GM18861 (cell line): Measurements from ENCODE around the gene ANKRD66.

ENCODE experiments used
- ATAC-seq: cut with Tn5 transposase; IDR thresholded peaks from one replicate; pipeline ENCODE4 v1.9.1; 2021; ENCODE audit not compliant: unreplicated experiment

ANKRD66 gene

DNA sequence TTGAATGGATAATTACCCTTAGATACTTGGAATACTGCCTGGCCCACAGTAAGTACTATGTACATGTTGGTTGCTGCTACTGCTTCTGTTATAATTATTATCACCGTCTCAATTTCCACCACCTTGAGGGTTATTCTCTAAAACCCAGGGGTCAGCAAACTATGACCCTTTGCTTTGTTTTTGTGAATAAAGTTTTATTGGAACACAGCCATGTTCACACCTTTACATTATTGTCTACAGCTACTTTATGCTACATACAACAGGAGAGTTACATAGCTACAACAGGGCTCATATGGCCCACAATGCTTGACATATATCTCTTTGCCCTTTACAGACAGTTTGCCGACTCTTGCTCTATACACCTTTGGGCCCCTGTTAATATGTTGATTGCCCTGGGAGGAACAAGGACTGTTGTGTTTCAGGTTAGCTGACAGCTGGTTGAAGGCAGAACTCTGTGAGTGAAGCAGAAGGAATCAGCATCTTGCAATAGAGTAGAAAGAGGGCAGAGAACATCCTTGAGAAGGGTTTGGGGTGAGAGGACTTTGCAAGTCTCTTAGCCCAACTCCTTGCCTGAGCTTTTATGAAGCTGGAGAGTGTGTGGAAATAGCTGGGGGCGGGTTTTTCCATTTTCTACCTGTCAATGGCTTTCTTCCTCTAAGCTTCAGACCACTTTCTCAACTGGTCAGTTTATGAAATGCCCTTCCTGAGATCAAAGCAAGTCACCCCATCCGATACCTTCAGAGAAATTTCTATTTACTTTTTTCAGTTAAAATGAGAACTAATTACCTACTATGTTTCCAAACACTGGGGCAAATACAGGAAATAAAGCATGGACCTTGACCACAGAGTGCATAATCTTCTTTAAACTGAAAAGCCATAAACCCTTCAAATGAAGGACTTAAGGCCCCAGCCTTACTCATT is 43.0 kb downstream of the ANKRD66 start:
- ATAC-seq: no peak

DNA sequence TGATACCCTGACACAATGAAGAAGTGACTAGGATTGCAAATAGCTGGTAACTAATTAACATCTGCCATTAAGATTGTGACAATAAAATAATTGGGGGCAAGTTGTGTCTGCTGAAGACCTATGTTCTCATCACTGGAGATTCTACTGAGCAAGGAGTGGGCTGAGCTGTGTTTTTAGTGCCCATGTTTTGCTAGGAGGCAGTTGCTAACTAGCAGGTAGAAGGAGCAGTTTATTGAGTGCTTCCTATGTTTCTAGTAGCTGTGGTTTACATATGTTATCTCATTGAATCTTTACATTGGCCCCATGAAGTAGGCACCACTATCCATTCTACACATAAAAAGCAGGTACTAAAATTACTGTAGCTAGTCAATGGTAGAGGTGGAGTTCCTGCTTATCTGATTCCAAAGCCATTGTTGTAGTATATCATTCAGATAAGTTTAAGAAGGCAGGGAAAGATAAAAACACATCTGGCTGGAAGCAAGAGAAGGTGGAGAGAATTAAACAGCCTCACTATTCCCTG is 43.7 kb downstream of the ANKRD66 start:
- ATAC-seq: no peak

DNA sequence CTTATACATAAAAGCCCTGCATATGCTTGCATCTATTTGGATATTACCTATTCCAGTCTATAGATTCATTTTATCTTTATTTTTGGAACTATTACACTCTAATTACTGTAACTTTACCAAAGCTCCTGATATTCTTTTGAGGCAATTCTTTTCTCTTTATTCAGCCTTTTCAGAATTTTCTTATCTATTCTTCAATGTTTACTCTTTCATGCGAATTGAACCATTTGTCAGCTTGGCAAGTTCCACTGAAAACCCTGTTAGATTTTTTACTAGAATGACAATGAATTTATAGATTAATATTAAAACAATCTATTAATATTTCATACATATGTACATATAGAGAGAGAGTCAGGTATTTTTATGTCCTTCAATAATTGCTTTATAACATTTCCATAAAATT is 45.9 kb downstream of the ANKRD66 start:
- ATAC-seq: no peak

DNA sequence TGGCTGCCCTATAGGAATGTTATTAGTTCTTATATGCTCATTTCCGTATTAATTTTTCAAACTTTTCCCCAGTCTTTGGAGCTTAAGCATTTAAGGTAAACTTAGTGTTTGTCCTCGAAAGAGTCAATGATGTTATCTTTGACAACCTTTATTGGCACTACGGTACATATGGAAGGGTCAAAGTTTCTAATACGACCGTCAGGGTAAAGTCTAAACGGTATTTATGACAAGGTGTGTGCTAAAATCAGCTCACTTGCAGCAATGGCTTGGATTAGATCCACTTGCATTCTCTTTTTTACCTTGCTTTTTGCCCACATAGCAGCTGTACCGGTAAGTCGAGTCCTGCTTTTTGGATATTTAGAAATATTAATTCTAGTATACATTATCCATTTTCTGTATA is 46.4 kb downstream of the ANKRD66 start, which contains the start of gene MEP1A:
Gene MEP1A, plus strand, starts transcription at position 252 of the 400 bp plus-strand sequence. Its CDS starts 10 bp downstream, at position 262.
- ATAC-seq: no peak

DNA sequence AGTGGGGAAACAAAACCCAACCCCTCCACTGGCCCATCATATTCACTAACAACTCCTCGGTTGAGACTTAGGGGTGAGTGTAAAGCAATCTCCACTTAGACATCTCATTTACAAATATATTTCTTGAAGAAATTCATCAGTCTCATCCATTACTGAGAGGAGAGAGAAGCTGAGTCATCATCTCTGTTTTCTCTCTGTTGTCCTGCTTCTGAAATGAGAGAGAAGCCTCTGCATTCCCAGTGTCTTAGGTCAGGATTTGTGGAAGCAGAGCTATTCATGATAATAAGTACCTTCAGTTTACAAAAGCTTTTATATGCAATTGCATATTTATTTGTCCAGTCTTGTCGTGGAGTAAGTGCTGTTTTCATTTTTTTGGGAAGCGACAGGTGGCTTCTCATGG is 47.3 kb downstream of the ANKRD66 start:
- no peak for ATAC-seq

DNA sequence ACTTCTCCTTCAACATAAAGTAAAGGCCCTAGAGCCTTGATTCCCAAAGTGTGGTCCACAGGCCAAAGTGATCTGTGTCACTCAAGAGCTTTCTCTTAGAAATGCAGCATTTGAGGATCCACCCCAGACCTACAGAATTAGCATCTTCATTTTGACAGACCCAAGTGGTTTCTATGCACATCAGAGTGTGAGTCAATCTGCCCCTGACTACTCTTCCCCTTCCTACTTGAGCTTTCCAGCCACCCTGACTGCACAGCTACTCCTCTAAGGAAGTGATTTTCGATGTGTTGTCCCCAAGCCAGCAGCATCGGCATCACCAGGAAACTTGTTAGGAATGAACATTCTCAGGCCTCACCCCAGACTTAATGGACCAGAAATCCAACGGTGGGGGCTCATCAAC is 49.1 kb downstream of the ANKRD66 start:
- ATAC-seq: no peak

DNA sequence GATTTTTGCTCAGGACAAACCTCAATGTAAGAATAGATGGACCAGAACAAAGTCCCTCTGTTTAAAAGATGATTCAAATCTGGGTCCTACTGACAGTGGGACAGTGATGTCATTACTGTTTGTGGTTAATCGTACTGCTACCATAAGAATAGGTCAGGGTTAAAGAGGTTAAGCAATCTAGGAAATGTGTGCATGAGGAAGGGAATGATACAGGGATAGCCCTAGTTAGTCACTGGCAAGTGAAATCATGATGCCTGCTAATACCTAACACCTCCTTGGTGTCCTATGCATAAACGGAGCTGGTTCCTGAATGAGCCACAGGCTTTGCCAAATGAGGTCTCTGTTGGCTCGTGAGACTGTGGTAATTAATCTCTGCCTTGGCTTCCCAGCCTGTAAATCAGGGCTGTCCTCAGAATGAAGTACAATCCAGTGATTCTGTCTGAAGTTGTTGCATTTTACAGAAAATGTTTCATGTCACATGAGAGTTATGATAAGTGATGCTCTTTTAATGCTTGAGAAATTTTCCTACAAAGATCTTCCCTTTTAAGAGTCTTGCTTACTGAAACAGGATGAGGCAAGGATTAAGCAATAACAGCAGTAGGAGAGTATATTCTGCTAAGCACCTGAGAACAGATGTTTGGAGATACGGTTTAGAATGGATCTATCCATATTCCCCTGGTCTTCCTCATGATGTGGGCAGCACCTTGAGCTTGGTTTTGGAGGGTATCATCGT is 50.3 kb downstream of the ANKRD66 start:
- ATAC-seq: no peak

DNA sequence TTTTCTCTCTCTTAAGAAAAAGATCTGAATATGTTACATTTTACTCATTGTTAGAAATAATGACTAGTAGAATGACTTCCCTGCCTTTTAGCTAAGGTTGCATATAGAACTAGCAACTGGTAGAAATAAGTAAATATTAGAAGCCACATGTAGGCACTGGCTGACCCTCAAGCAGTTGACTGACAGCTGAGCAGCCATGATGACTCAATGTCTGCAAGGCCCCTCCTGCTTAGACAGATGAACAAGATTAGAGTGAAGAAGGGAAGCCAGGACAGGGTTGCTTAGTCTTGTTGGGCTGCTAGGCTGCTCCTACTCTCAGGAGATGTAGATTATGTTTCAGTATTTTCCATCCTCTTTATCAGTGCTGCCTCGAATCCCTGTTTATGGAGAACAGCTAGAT is 52.9 kb downstream of the ANKRD66 start:
- ATAC-seq: no peak

DNA sequence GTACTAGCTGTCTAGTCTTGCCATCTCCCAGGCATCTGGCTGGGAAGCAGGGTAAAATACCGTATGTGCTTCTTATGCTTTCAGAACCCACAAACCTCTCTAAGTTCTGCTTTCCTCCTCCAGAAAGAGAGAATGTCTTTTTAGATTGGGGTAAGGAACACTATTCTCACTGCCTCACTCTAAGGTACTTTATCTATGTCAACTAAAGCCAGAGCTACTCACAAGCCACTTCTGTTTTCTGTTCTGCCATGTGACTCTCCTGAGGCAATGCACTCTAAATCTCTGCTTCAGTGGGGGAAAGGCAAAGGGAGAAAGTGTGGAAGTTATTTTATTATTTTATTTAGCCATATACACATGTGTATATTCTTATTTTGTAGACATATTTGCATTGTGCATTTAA is 62.1 kb downstream of the ANKRD66 start:
- ATAC-seq: no peak
